CD1c-positive myeloid dendritic cell (primary cell): Measurements from ENCODE around the gene NOC4L.
A peak's percentile ranks its signal among the peaks of the same experiment; 100 is the strongest.

Experiments used
- DNase-seq: peaks from one replicate; pipeline ENCODE4 v3.0.0-alpha.2; 2016; ENCODE audit errors: extremely low spot score

NOC4L gene

DNA sequence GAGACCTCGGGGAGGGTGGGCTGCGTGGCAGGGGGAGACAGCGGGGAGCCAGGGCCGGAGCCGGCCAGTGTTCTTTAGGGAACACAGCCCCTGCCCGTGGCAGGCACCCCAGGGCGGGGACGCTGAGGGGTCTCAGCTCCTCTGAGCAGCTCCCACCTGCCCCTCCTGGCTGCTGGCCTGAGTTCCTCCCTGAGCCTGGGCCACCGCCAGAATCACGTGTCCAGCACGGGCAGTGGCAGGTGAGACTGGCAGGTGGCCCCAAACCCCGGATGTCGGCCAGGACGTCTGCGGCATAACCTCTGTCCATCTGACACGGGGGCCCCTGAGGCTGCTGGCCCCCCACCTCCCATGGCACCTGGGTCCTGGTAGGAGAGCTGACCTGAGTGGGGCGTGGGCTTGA lies 25.1 kb downstream of the NOC4L start:
- DNase-seq = no peak

DNA sequence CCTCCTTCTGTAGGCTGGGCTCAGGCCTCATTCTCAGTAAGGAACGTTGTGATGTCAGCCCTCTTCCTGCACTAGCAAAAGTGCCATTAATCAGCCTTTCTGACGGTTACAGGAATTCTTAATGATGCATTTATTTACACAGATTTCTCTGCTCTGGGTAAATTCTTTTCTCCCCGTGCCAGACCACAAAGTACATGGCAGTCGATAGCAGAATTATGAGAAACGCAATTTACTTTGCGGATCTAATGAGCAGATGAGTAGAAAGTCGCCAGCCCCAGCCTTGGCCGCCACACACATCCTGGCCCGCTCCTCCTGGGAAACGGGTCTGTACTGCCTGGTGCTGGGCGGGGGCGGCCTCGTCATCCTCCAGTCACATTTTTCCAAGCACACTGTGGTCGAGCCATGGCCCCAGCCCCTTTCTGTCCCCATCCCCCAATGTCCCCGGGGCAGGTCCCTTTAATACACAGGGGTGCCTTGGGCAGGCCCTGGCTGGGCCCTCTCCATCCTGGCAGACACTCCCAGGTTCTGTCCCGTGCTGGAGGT lies 25.9 kb downstream of the NOC4L start:
- DNase-seq = no peak

DNA sequence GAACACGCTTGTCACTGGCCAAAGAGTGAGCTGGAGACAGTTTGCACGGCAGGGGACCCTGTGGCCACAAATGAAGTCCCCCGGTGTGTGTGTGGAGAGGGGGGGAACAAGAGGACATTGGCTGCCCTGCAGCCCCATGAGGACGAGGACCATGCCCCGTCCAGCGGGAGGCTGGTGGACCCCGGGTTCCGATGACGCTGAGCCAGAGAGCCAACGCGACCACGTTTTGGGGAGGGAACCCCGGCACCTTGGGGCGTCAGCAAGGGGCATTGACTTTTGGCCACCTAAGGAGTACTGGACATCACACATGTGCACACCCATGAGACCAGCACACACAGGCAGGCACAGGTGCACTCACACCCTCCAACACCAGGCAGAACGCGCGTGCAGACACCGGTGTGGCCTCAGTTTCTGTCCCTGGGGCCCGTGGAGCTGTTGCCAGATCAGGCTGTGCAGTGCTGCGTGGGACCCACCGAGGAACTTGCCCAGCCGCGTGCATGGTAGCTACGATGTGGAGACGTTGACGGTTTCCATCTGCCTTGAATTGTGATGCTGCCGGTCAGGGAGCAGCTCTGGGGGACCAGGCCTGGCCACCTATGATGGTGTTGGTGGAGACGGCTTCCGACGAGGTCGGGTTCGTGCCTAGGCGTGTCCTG lies 26.5 kb downstream of the NOC4L start:
- no peak for DNase-seq

DNA sequence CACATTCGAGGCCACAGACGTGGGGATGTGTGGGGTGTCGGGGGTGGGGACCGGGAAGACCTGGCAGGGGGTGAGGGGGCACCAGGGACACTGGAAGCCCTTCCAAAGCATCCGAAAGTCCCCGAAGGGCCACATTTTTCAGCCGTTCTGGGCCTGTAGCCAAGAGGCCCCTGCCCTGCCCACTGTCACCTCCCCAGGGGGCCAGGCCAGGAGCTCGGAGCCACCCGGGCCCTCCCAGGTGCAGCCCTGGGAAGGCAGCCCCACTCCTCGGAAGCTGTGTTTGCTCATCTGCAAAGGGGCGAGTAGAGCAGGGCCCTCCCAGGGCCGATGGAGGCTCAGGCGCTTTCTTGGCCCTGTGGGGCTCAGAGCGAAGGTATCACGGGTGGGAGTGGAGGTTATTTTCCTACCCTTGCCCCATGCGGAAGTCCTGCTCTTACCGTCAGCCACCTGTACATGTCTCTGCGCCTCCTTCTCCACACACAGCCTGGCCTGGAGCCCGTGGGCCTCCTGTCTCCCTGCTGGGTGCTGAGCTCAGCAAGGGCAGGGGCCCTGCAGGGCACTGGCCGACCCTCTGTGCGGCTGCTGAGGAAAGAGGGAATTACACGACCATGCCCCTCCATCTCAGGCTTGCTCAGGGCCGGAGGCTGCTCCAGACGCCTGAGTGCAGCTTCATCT lies 27.2 kb downstream of the NOC4L start:
- no peak for DNase-seq

DNA sequence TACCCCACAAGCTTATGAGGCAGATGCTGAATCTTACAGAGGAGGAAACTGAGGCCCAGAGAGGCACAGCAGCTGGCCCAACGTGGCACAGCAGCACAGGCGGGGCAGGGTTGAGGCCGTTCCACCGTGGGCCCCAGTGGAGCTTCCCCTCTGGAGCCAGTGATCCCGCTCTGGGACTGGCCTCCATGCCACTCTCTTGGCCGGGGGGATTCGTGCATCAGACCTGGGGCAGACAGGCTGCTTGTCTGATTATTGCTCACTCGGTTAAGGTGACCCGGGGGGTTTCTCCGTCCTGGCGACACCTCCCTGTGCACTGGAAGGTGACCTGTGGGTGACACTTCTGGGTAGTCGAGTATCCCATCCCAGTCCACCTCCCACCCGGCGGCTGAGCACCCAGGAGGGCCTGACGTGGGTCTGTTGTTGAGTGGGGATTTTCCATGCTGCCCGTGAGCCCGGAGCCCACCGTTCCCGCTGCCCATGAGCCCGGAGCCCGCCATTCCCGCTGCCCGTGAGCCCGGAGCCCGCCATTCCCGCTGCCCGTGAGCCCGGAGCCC lies 27.8 kb downstream of the NOC4L start:
- no peak for DNase-seq

DNA sequence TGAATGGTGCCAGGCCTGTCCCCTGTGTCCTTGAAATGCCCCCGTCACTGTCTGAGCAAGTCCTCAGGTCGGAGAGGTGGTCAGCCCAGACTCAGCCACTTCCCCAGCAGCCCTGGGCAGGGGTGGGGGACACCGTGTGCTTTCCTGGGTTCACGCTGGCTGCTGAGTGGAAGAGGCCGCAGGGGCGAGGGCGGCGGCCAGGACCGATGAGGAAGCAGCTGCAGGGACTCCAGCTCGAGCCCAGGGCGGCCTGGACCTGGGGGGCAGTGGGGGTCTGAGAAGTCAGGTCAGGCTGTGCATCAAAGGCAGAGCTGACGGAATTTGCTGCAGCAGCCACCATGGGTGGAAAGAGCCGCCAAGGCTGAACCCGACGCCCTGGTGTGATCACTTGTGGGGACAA lies 28.4 kb downstream of the NOC4L start:
- DNase-seq = no peak

DNA sequence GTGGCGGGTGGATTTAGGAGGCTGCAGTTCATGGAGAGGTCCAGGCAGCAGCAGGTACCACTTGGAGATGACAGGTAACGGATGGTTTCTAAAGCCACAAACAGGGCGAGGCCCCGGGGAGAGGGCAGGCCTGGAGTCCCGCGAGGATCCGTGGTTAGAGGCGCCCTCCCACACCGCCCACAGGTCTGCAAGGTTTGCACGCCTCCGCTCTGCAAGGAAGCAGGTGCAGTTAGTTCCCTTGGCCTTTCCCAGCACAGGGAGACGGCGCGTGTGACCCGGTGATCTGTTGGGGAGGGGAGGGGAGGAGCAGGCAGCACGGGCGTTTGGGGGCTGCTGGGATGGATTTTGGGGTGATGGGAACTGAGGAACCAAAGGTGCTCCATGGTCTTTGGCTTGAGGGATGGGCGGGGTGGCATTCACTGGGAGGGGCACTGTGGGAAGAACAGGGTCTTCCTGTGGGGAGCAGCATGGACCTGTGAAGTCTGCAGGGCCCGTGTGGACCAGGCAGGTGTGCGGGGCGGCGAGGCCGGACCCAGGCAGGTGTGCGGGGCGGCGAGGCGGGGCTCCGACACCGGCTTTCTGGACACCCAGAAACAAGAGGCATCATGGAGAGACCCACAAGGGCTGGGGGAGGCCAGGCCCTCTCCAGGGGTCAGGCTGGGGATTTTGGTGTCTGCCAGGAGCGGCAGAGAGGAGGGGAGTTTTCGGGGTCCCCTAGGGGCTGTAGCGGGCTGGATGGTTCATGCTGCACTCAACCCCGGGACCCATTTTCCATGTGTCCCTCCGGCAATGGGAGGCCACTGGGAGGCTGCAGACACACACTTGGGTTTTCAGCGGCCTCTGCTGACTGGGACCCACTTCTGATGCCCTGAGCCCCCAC lies 29.1 kb downstream of the NOC4L start:
- no peak for DNase-seq

DNA sequence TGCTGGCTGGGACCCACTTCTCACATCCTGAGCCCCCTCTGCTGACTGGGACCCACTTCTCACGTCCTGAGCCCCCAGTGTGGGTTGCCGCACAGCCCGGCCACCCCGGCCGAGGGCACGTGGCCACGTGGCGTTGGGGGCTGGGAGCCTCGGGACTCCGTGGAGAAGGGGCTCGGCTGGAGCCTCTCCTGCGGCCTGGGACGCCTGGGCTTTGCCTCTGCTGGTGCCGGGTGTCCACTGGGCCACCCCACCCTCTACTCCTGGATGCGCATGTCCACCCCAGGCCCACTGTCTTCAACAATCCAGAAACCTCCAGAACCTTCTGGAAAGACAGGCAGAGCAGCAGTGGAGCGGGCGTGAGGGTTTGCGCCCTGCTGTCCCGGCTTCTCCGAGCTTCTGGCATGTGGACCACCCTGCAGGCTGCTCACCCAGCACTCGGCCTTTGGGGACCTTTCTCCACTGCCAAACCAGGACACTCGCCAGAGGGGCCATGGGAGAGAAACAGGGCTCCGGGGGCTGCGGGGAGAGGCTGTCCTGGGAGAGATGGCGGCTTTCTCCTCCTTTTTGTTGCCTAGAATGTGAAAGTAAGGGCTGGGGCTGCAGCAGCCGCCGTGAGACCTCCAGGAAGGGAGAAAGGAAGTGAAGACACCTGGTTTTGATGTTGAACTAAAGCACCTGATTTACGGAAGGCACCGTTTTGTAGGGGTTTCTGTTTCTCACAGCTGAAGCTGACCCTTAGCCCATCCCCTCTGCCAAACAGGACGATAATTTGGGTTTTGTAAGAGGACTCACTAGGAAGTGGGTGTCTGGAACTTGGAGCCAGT lies 30.0 kb downstream of the NOC4L start:
- DNase-seq = no peak

DNA sequence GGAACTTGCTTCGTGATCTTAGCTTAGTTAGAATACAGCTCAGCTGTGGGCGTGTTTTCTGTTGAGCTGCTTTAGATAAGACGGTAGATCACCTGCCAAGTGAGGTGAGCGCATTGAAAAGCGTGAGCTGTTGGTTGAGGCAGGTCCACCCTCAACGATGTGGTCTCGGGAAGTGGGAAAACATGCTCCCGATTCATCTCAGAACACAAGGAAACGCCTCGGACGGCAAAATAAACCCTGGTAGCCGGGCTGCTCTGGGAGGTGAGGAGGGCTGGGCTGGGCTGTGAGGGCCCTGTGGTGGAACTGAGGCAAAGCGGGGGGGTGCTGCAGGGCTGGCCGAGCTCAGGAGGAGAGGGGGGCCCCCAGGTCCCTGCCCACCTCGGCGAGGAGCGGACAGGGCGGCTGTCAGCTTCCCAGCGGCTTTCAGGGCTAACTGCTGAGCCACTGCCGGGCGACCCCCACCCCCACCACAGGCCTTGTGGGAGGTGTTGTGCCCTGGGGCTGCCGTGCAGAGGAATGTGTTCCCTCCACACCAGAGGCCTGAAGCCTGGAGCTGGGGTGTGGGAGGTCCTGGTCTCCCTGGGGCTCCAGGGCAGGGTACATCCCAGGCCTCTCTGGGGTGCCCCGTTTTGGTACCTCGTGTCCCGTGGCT lies 30.7 kb downstream of the NOC4L start:
- DNase-seq = no peak

DNA sequence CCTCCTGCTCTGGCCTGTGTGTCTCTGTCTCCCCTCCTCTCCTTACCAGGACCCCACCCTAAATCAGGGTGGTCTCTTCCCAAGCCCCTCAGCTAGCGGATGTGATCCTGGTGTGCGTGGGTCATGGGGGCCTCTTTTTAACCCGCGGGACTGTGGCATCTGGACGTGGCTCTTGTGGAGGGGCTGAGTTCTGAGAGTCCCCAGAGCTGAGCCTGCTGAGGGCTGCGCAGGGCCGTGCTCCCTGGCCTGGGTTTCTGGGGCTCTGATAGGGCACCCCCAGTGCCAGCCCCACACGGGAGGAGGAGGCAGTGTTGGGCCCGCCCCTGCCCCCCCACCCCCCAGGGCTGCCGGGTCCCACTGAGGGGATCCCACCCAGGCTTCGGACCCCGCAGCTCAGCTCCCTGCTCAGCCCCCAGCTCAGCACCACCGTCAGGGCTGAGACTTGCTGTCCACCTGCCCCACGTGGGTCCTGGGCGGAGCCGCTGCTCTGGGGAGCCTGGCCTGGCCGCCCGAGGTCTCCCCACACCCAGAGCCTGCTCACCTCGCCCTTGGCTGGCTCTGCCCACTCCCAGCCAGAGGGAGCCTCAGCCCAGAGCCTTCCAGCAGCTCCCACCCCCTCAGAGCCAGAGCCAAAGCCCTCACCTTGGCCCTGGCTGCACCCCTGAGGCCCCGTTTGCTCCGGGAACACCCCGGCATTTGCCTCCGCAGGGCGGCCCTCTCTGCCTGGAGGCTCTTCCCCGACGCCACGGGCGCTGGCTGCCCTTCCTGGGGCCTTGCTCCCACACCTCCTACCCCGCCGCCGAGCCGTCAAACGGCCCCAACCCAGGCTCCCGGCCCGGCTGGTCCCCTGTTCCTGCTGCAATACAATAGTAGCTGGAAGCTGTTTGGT lies 31.5 kb downstream of the NOC4L start:
- no peak for DNase-seq

DNA sequence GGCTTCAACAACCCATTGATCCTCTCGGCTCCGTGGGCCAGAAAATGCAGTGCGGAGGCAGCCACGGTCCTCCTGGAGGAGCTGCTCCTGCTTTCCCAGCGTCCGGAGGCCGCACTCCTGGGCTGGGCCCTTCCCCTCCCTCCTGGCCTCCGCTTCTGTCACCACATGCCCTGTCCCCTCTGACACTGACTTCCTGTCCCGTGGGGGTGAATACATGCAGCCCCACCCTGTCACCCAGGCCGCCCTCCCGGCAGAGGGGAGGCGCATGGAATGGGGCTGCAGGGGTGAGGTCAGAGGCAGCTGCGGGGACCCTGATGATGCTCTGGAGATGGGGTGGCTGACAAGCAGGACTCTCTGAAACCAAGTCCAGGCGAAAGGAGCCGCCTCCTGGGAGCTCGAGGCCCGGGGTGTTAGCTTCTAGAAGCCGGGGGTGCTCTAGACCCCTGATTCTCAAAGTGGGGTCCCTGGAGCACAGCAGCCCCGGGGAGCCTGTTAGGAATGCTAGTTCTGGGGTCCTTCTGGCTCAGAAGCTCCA lies 32.2 kb downstream of the NOC4L start:
- no peak for DNase-seq

DNA sequence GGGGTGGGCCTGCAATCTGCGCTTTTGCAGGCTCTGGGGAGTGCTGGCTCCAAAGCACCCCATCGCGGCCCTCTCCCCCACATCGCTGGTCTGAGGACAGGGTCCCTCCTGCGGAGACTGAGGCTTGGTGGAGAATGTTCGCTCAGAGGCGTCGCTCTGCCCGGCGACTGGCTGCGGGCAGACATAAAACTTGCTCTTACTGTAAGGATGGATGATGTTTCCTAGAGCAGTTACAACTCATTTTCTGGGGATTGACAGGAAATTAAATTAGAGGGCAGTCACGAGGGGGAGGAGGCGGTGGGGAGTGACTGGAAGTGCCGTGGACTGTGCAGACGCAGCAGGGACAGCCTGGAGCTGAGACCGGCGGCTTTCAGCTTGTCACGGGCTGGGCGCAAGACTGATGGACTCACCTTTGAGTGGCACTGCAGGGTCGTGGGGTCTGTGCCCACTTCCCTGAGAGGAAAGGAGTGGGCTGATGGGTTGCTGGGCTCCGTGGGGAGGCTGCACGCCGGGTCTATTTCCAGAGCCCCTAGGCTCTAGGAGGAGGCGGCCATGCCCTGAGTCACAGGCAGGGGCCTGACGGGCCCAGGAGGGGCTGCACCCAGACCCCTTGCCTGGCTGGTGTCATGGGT lies 32.8 kb downstream of the NOC4L start:
- no peak for DNase-seq

DNA sequence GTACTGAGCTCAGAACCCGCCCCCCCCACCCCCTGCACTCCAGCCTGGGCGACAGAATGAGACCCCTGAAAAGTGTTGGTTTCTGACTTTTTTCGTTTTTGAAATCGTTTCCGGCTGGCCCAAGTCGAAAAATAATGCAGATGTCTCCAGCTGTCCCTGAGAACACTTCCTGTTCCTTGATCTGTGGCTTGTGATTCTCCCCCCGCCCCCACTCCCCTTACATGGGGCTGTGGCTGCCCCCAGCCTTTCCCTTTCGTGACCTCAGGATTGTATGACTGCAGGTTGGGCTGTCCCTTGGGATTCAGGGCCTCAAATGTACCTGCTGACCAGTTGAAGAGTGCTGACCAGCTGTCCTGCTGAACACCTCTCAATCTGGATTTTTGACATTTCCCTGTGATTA lies 34.1 kb downstream of the NOC4L start:
- DNase-seq = peak; percentile 3

DNA sequence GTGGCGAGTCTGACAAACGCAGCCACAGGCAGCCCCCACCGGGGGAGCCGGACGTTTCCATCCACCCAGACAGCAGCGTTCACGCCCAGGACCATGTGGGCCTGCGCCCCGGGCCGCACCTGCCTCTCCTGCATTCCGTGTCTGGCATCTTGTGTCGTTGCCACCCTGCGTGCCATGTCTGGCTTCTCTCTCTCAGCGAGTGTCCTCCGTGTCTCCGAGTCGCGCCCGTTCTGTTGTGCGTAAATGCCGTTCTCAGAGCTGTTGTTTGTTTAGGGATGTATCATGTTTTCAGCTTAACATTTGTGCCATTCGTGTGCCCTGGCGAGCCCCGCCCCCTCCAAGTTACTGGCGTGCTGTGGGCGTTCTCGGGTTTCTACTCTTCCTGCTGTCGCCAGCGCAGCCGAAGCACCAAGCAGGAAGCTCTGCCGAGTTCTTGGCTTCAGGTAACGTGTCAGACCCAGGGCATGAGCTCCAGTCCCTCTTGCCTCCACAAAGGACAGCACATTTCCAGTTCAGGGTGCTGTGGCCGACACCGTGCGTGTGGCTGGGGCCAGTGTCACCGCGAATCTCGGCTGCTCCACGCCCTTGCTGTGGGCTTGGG lies 34.6 kb downstream of the NOC4L start:
- peak; percentile 9 for DNase-seq

DNA sequence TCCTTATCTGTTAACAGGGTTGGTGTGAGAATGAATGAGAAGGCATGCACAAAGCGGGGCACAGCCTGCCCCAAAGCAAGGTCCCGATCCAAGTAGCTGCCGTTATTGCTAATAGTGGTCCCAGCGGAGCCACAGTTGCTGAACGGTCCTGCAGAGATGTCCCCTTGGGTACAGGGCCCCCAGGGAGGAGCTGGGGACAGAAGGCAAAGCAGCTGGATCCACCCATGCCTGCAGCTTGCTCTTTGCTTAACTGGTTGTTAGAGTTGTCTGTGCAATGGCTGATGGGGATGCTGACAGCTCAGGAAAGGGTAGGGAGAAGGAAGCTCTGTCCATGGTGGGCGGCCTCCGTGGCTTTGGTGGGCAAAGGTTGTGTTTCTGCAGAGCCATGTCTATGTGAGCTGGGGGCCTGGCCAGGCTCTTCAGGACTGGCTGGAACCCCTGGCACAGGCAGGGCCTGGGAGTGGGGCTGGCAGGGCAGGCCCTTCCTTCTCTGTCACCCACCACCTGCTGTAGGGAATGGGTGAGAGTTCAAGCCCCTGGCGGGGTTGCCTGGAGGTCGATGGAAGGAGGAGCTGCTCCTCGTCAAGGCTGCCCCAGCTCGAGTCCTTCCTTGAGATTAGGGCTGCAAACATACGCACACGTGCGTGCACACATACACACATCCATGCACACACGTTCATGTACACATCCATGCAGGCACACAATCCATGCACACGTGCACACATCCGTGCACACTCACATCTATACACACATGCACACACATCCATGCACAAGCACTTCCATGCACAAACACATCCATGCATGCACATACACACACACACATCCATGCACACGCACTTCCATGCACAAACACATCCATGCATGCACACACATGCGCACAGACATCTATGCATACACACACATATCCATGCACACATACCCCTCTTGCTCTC lies 35.4 kb downstream of the NOC4L start:
- no peak for DNase-seq

DNA sequence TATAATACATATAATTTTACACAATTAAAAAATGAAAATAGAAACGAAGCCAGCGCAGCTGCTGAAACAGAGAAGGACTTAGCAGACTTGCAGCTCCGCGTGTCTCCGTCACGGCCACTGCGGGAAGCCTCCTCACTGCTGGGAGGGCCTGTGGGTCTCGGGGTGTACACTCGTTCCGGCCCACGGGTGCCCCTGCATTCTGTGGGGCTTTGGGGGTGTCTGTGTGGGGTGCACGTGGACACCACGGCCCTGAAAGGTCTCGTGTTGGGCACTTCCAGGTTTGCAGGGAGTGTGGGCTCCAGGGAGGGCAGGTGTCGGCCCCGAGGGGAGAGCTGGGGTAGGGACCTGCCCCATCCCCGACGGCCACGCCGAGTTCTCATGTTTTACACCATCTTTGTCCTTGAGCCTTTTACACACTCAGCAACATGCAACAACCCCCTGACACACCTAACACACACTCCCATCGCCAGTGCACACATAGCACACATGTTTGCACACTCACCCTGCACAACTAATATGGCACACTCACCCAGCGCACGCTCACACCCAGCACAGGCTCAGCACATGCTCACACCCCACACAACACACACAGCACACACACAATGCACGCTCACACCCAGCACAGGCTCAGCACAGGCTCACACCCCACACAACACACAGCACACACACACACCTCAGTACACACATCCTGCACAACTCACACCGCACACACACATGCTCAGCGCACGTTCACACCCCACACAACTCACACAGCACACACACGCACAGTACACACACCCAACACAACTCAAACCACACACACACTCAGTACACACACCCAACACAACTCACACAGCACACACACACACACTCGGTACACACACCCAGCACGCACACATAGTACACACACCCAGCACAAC lies 36.6 kb downstream of the NOC4L start:
- DNase-seq = no peak
